Upper lobe of left lung (tissue), 6 donors: ENCODE data around the gene ZNF782. TPM values are rescaled to one million over a fixed set of nuclear protein-coding genes. Genes with fewer than 3 reads are reported as not detected.

Experiments
- ATAC-seq, 2 donors: fragments of 200-7000 bp; cut with Tn5 transposase; one replicate each; pipeline ENCODE4 v1.9.1; 2022; ENCODE audit warnings: mild to moderate bottlenecking in 2 of 2, moderate library complexity in 2 of 2; ENCODE audit not compliant: low FRiP score in 2 of 2
- DNase-seq, 2 donors: peaks; one replicate each; pipeline ENCODE4 v3.0.0-alpha.2; 2019 to 2020
- H3K27ac ChIP-seq, 4 donors: fragments of 200-600 bp; sonication (generic); one replicate each; pipeline ENCODE4 v1.5.1; 2016 to 2019
- H3K27me3 ChIP-seq, 4 donors: fragments of 200-600 bp; sonication (generic); one replicate each; pipeline ENCODE4 v1.5.1; 2017 to 2019
- H3K36me3 ChIP-seq, 4 donors: fragments of 200-600 bp; sonication (generic); one replicate each; pipeline ENCODE4 v1.5.1; 2016 to 2019
- H3K4me1 ChIP-seq, 4 donors: fragments of 200-600 bp; sonication (generic); one replicate each; pipeline ENCODE4 v1.5.1; 2018 to 2019
- H3K4me3 ChIP-seq, 4 donors: fragments of 200-600 bp; sonication (generic); one replicate each; pipeline ENCODE4 v1.5.1; 2017 to 2019; ENCODE audit warnings: mild to moderate bottlenecking in 2 of 4, moderate library complexity in 1 of 4
- H3K9me3 ChIP-seq, 4 donors: fragments of 200-600 bp; sonication (generic); one replicate each; pipeline ENCODE4 v1.5.1; 2018 to 2019
- CTCF ChIP-seq, 6 experiments: fragments of 450-650 bp in 4 of 6; fragments of 200-600 bp in 2 of 6; sonication (generic) in 2 of 6; IDR thresholded peaks; one replicate each; pipeline ENCODE4 v1.5.1; 2016 to 2019; ENCODE audit warnings: antibody characterized with exemption in 6 of 6
- EP300 ChIP-seq, 4 donors: sonication (generic); formaldehyde crosslinking; IDR thresholded peaks; one replicate each; pipeline ENCODE4 v1.5.1; 2017; ENCODE audit warnings: antibody characterized with exemption in 4 of 4, control low read depth in 2 of 4
- POLR2A ChIP-seq, 4 donors: fragments of 450-650 bp; IDR thresholded peaks; one replicate each; pipeline ENCODE4 v1.5.1; 2016 to 2017; ENCODE audit warnings: antibody characterized with exemption in 4 of 4, mild to moderate bottlenecking in 2 of 4
- POLR2AphosphoS5 ChIP-seq, 2 donors: sonication (generic); formaldehyde crosslinking; IDR thresholded peaks; one replicate each; pipeline ENCODE4 v1.5.1; 2017; ENCODE audit warnings: antibody characterized with exemption in 2 of 2
- WGBS, 2 donors: methylation state at CpG; one replicate each; pipeline ENCODE4 v1.1.5; 2017 to 2018; 5-methylcytosine and 5-hydroxymethylcytosine counted together
- total RNA-seq, 6 donors: library from RNA; depleted of rRNA in 4 of 6; stranded (reverse); fragments of >200 nt in 4 of 6; gene quantifications; one replicate each; pipeline versions ENCODE4 v1.1.0 to v1.2.1, GENCODE V29; 2016 to 2021
- donor health status: DM: no; HTN: no; CAD: no; lungs with moderate emphysema.
- donor health status: DM: no; HTN: yes; CAD: no; lungs with severe emphysema.

ZNF782 gene
- total RNA-seq, 6 donors from 2014 or later, result 4.4 to 17.8 (median 6.0) TPM

GRCh38 chr9:96781552-96781951 lies 72.8 kb downstream of the ZNF782 start:
- Histone ChIP-seq H3K4me3 (no peak overlapping the region), H3K9me3 (peaks cover 0 to 13% (median 2%) of the 10 kb centered on the region in 4 donors), H3K27me3 (no peaks in the 10 kb centered on the region), H3K4me1 (peaks cover 7 to 14% (median 11%) of the 10 kb centered on the region in 4 donors), H3K36me3 (no peaks in the 10 kb centered on the region), H3K27ac (no peak overlapping the region)
- TF ChIP-seq POLR2AphosphoS5 (IDR thresholded peaks at IDR 0.05) (no peak), CTCF (IDR thresholded peaks at IDR 0.05) (no peak)
- ATAC-seq, result no peak
- DNase-seq, result no peak
- 81 to 82% methylated on average over 3 of the region's 3 CpGs for WGBS, 2 donors

GRCh38 chr9:96779089-96779488 lies 75.2 kb downstream of the ZNF782 start:
- no peak for ATAC-seq
- TF ChIP-seq CTCF (IDR thresholded peaks at IDR 0.05), result no peak
- no peak for TF ChIP-seq POLR2AphosphoS5 (IDR thresholded peaks at IDR 0.05)
- no peak for TF ChIP-seq EP300 (IDR thresholded peaks at IDR 0.05)
- TF ChIP-seq POLR2A (IDR thresholded peaks at IDR 0.05), result no peak
- Histone ChIP-seq H3K9me3 (peaks cover 0 to 7% (median 0%) of the 10 kb centered on the region in 4 donors), H3K27me3 (no peaks in the 10 kb centered on the region), H3K27ac (no peak overlapping the region), H3K36me3 (peaks cover 4 to 20% (median 15%) of the 10 kb centered on the region in 4 donors), H3K4me1 (peaks cover 7 to 16% (median 14%) of the 10 kb centered on the region in 4 donors), H3K4me3 (peak overlapping the region in 1 of 4 donors; percentile 93)
- WGBS, 2 donors, result 48 to 52% methylated on average over 2 of the region's 2 CpGs
- DNase-seq, result no peak

- DNase-seq (no peak), ATAC-seq (no peak)
- Histone ChIP-seq H3K27me3 (no peaks in the 10 kb centered on the region), H3K36me3 (peaks cover 4 to 36% (median 21%) of the 10 kb centered on the region in 4 donors), H3K4me3 (peak overlapping the region; percentile 39 to 93 (median 85)), H3K27ac (peak overlapping the region; percentile 64 to 89 (median 82)), H3K4me1 (peaks cover 7 to 16% (median 14%) of the 10 kb centered on the region in 4 donors), H3K9me3 (no peaks in the 10 kb centered on the region)
- WGBS, 2 donors, result 6 to 8% methylated on average over 11 to 21 of the region's 23 CpGs
- TF ChIP-seq EP300 (IDR thresholded peaks at IDR 0.05) (no peak), POLR2AphosphoS5 (IDR thresholded peaks at IDR 0.05) (no peak)
These were observed 76.9 kb downstream of the ZNF782 start for GRCh38 chr9:96777426-96777864.

GRCh38 chr9:96771124-96771523 lies 83.2 kb downstream of the ZNF782 start:
- no peaks in the 10 kb centered on the region for H3K27me3 ChIP-seq
- peaks cover 0 to 2% (median 0%) of the 10 kb centered on the region in 4 donors for H3K4me1 ChIP-seq
- DNase-seq (no peak), ATAC-seq (no peak)
- peaks cover 4 to 97% (median 56%) of the 10 kb centered on the region in 4 donors for H3K36me3 ChIP-seq
- 95 to 97% methylated on average over 2 of the region's 2 CpGs for WGBS, 2 donors
- no peak overlapping the region for H3K4me3 ChIP-seq
- TF ChIP-seq CTCF (IDR thresholded peaks at IDR 0.05) (no peak), POLR2AphosphoS5 (IDR thresholded peaks at IDR 0.05) (no peak), EP300 (IDR thresholded peaks at IDR 0.05) (no peak), POLR2A (IDR thresholded peaks at IDR 0.05) (no peak)
- H3K27ac ChIP-seq, result no peak overlapping the region
- peaks cover 50 to 57% (median 54%) of the 10 kb centered on the region in 4 donors for H3K9me3 ChIP-seq

- no peak overlapping the region for H3K27ac ChIP-seq
- 95 to 96% methylated on average over 6 of the region's 6 CpGs for WGBS, 2 donors
- H3K4me3 ChIP-seq, result no peak overlapping the region
- TF ChIP-seq POLR2A (IDR thresholded peaks at IDR 0.05) (no peak), CTCF (IDR thresholded peaks at IDR 0.05) (no peak), EP300 (IDR thresholded peaks at IDR 0.05) (no peak), POLR2AphosphoS5 (IDR thresholded peaks at IDR 0.05) (no peak)
- peaks cover 3 to 98% (median 57%) of the 10 kb centered on the region in 4 donors for H3K36me3 ChIP-seq
- ATAC-seq (no peak), DNase-seq (no peak)
- H3K4me1 ChIP-seq, result no peaks in the 10 kb centered on the region
- no peaks in the 10 kb centered on the region for H3K27me3 ChIP-seq
- peaks cover 61 to 68% (median 63%) of the 10 kb centered on the region in 4 donors for H3K9me3 ChIP-seq
These were observed 84.3 kb downstream of the ZNF782 start for GRCh38 chr9:96769989-96770388.

Other genes starting within 250 kb of the ZNF782 start
- 10 to 100 TPM in 4 of 6 donors, 1 to 10 TPM in 2; 6.0 to 28.5 (median 12.7) TPM for gene CDC14B, start 234.7 kb downstream of the ZNF782 start, total RNA-seq
- gene PRXL2C, start 199.2 kb downstream of the ZNF782 start, total RNA-seq, result 10 to 100 TPM in 4 of 6 donors, 1 to 10 TPM in 2; 3.8 to 32.7 (median 23.9) TPM
- gene ZNF510, start 76.4 kb downstream of the ZNF782 start, total RNA-seq, result 10 to 100 TPM in 3 of 6 donors, 1 to 10 TPM in 3; 4.3 to 13.7 (median 10.1) TPM
- gene NUTM2G, start 74.3 kb upstream of the ZNF782 start, total RNA-seq, result not detected
- 1 to 10 TPM in 1 of 6 donors, under 1 TPM in 3, not detected in 2; 0.34 to 1.5 (median 0.63) TPM for gene CTSV, start 184.6 kb upstream of the ZNF782 start, total RNA-seq